GM12878 (cell line): ENCODE measurements around the gene FAM163A. TPM values are rescaled to one million over a fixed set of nuclear protein-coding genes. Genes with fewer than 3 reads are reported as not detected.

Experiments used
- ATAC-seq: fragments of 200-7000 bp; cut with Tn5 transposase; 3 replicates; pipeline ENCODE4 v1.9.1; 2020; ENCODE audit warnings: mild to moderate bottlenecking, moderate library complexity
- BruUV-seq: library from RNA; stranded (reverse); fragments of 400-500 nt; replicated peaks from 2 replicates; lab custom pipeline; 2021; lab: Mats Ljungman, UMichigan
- CTCF ChIA-PET: fragments of 300-600 bp; sonication (Branson Sonifier 250); formaldehyde crosslinking; extraction: SDS; loops from one replicate; lab custom pipeline; 2021; ENCODE audit warnings: inconsistent platforms; lab: Yijun Ruan, JAX
- POLR2A ChIA-PET: fragments of 350-600 bp; formaldehyde crosslinking; extraction: SDS; loops from one replicate; lab custom pipeline; 2021; ENCODE audit warnings: inconsistent platforms; lab: Charles Lee
- RAD21 ChIA-PET: fragments of 300-600 bp; sonication (Branson Sonifier 250); formaldehyde crosslinking; loops from one replicate; lab custom pipeline; 2023; ENCODE audit warnings: antibody characterized with exemption; ENCODE audit not compliant: unreplicated experiment; lab: Charles Lee
- SMC1A ChIA-PET: fragments of 300-600 bp; sonication (Branson Sonifier 250); formaldehyde crosslinking; loops from one replicate; lab custom pipeline; 2023; ENCODE audit not compliant: unreplicated experiment, uncharacterized antibody; lab: Charles Lee
- DNase-seq: peaks from one replicate; pipeline ENCODE4 v3.0.0-alpha.2; 2011; ENCODE audit warnings: low read depth, low spot score
- FAIRE-seq: peaks from 3 replicates; lab custom pipeline; 2011; peaks lifted over from hg19 to GRCh38; lab: Jason Lieb, UNC
- H2AFZ ChIP-seq: 2 replicates; pipeline ENCODE4 v1.6.0; 2011; ENCODE audit warnings: low read depth, low read length, control low read depth; ENCODE audit not compliant: control insufficient read depth
- H3K27ac ChIP-seq: 2 replicates; pipeline ENCODE4 v1.5.1; 2011; ENCODE audit warnings: control low read depth; ENCODE audit not compliant: control insufficient read depth, insufficient read depth
- H3K27me3 ChIP-seq, 2 experiments: replicated peaks in 1 of 2; 2 replicates each; pipeline versions ENCODE4 v1.6.0 to v1.6.1; 2011; ENCODE audit warnings: low read length in 1 of 2; ENCODE audit not compliant: control insufficient read depth in 2 of 2, insufficient read depth in 2 of 2
- H3K36me3 ChIP-seq, 2 experiments: 2 replicates each; pipeline ENCODE4 v1.5.1; 2011; ENCODE audit warnings: low read length in 1 of 2; ENCODE audit not compliant: control insufficient read depth in 2 of 2, insufficient read depth in 2 of 2
- H3K4me1 ChIP-seq: 2 replicates; pipeline ENCODE4 v1.6.1; 2011; ENCODE audit warnings: mild to moderate bottlenecking, low read length, moderate library complexity, mixed read lengths; ENCODE audit not compliant: control insufficient read depth, insufficient read depth
- H3K4me2 ChIP-seq: 2 replicates; pipeline ENCODE4 v1.6.0; 2011; ENCODE audit warnings: control low read depth; ENCODE audit not compliant: control insufficient read depth, insufficient read depth
- H3K4me3 ChIP-seq: fragments of 200-600 bp; sonication (generic); 2 replicates; pipeline ENCODE4 v1.5.1; 2016
- H3K79me2 ChIP-seq: 2 replicates; pipeline ENCODE4 v1.6.0; 2011; ENCODE audit warnings: low read length; ENCODE audit not compliant: control insufficient read depth, insufficient read depth
- H3K9ac ChIP-seq: 2 replicates; pipeline ENCODE4 v1.8.0; 2011; ENCODE audit warnings: low read length, control low read depth, mixed read lengths; ENCODE audit not compliant: control insufficient read depth, insufficient read depth
- H3K9me3 ChIP-seq: replicated peaks from 3 replicates; pipeline ENCODE4 v1.5.1; 2011; ENCODE audit warnings: mild to moderate bottlenecking, low read length; ENCODE audit not compliant: control insufficient read depth, insufficient read depth
- H4K20me1 ChIP-seq: 2 replicates; pipeline ENCODE4 v1.6.0; 2011; ENCODE audit not compliant: control insufficient read depth, insufficient read depth
- E4F1 ChIP-seq: fragments of 450-650 bp; IDR thresholded peaks from 2 replicates; pipeline ENCODE4 v1.6.1; 2018; ENCODE audit warnings: borderline replicate concordance, mild to moderate bottlenecking; ENCODE audit not compliant: partially characterized antibody
- FOXK2 ChIP-seq: fragments of 450-650 bp; IDR thresholded peaks from 2 replicates; pipeline ENCODE4 v1.6.1; 2017; ENCODE audit warnings: mild to moderate bottlenecking, moderate library complexity
- GATAD2B ChIP-seq: fragments of 450-650 bp; conservative IDR thresholded peaks from 2 replicates; pipeline ENCODE4 v1.6.1; 2017; ENCODE audit warnings: low read depth, mild to moderate bottlenecking, moderate library complexity
- IKZF2 ChIP-seq, 2 experiments: fragments of 450-650 bp; IDR thresholded peaks; 2 replicates each; pipeline ENCODE4 v1.6.1; 2017; ENCODE audit warnings: mild to moderate bottlenecking in 2 of 2, moderate library complexity in 2 of 2
- KDM1A ChIP-seq: fragments of 200-600 bp; sonication (generic); IDR thresholded peaks from 2 replicates; pipeline ENCODE4 v1.6.1; 2016; ENCODE audit warnings: borderline replicate concordance
- MEF2A ChIP-seq: IDR thresholded peaks from 2 replicates; pipeline ENCODE4 v1.6.1; 2011; ENCODE audit warnings: low read depth, mild to moderate bottlenecking, low read length, moderate library complexity; ENCODE audit not compliant: insufficient read depth
- MTA3 ChIP-seq: IDR thresholded peaks from 2 replicates; pipeline ENCODE4 v1.6.1; 2012; ENCODE audit warnings: low read length, inconsistent platforms, borderline replicate concordance
- PML ChIP-seq: IDR thresholded peaks from 2 replicates; pipeline ENCODE4 v1.6.1; 2012; ENCODE audit warnings: low read length, inconsistent platforms
- REST ChIP-seq: IDR thresholded peaks from 2 replicates; pipeline ENCODE4 v1.6.1; 2012; ENCODE audit warnings: mild to moderate bottlenecking, low read depth, low read length
- SIN3A ChIP-seq: IDR thresholded peaks from 2 replicates; pipeline ENCODE4 v1.6.1; 2012; ENCODE audit warnings: low read depth, low read length, improper control_type of control experiment
- USF2 ChIP-seq: IDR thresholded peaks from 2 replicates; pipeline ENCODE4 v1.6.1; 2011; ENCODE audit warnings: low read depth, low read length, improper control_type of control experiment, borderline replicate concordance
- ZNF592 ChIP-seq: fragments of 450-650 bp; IDR thresholded peaks from 2 replicates; pipeline ENCODE4 v1.6.1; 2017; ENCODE audit warnings: mild to moderate bottlenecking, moderate library complexity
- WGBS: methylation state at CpG from one replicate; pipeline ENCODE4 v1.1.6; 2016; ENCODE audit warnings: low lambda C conversion rate; ENCODE audit not compliant: insufficient replicate concordance, insufficient coverage; ENCODE audit errors: missing lambda C conversion rate; 5-methylcytosine and 5-hydroxymethylcytosine counted together
- in situ Hi-C: fragments of 300-500 bp; cut with MboI; formaldehyde crosslinking; loops from 9 replicates; pipeline ENCODE4 v1.14.3; 2018; ENCODE audit warnings: mixed read lengths
- intact Hi-C: fragments of 100-400 bp; cut with micrococcal nuclease; formaldehyde crosslinking; loops from one replicate; pipeline ENCODE4 v1.14.2; 2022; ENCODE audit not compliant: unreplicated experiment
- polyA plus RNA-seq, 11 experiments: library from polyadenylated mRNA; depleted of rRNA in 4 of 11; unstranded in 6 of 11; stranded (reverse) in 5 of 11; fragments of >200 nt; fragmentation: Nextera tagmentation in 4 of 11; fragmentation: Illumina TruSeq in 1 of 11; extraction: Ambion mirVana in 4 of 11; extraction: Trizol in 1 of 11; gene quantifications; 1 replicate in 1 of 11; 2 replicates in 10 of 11; pipeline versions ENCODE4 v1.2.1 to v1.2.3, GENCODE V29; 2011 to 2016; ENCODE audit warnings: inconsistent platforms in 2 of 11, missing spikeins in 2 of 11, low read depth in 1 of 11
- total RNA-seq, 4 experiments: library from RNA; depleted of rRNA in 3 of 4; stranded (reverse); fragments of >200 nt in 3 of 4; fragmentation: Illumina TruSeq in 1 of 4; extraction: Trizol in 1 of 4; gene quantifications; 2 replicates each; pipeline versions ENCODE4 v1.2.1 to v1.2.3, GENCODE V29; 2013 to 2021

FAM163A gene
- total and polyA plus RNA-seq, 10 of the 15 experiments (the other 5 are each of a cell fraction or from before 2014, with no cell fraction given): not detected

GRCh38 chr1:179774000-179774399, 30.9 kb downstream of the FAM163A start:
- H3K27ac ChIP-seq: no peak overlapping the region
- ChIA-PET CTCF (interaction anchor here (0.7 to 2.0 kb wide), 3 partner anchors 12 to 67 kb away, joined by 3 to 8 read pairs (median 4); no protein-coding TSS in a partner anchor), SMC1A (interaction anchor here (1.9 to 2.6 kb wide), 2 partner anchors 36 to 41 kb away, joined by 5 to 8 read pairs; no protein-coding TSS in a partner anchor), POLR2A (no interaction called here), RAD21 (interaction anchor here (0.6 to 1.4 kb wide), 3 partner anchors 36 to 73 kb away, joined by 3 to 4 read pairs (median 3); no protein-coding TSS in a partner anchor)
- no peaks in the 10 kb centered on the region for H3K9me3 ChIP-seq
- no peak for DNase-seq
- WGBS: 26% methylated on average over 2 of the region's 2 CpGs
- H2AFZ ChIP-seq: no peak overlapping the region
- in situ Hi-C loops (no loop called here), intact Hi-C loops (no loop called here)
- ATAC-seq: no peak
- no TSS peak for BruUV-seq
- H3K79me2 ChIP-seq: no peaks in the 10 kb centered on the region
- FAIRE-seq: no peak
- no peaks in the 10 kb centered on the region for H3K4me1 ChIP-seq
- H3K4me2 ChIP-seq: no peak overlapping the region
- H3K4me3 ChIP-seq: no peak overlapping the region
- H3K9ac ChIP-seq: no peak overlapping the region
- no peaks in the 10 kb centered on the region for H4K20me1 ChIP-seq
- H3K36me3 ChIP-seq: no peaks in the 10 kb centered on the region
- 0 out of 4 replicates have a peak, but pooled peaks cover 0 to 2% of the 10 kb centered on the region in 2 experiments for H3K27me3 ChIP-seq
- TF ChIP-seq FOXK2 (no peak), USF2 (no peak), SIN3A (no peak), KDM1A (no peak), MEF2A (no peak), E4F1 (no peak), IKZF2 (IDR thresholded peaks at IDR 0.05) (no peak), MTA3 (no peak), REST (no peak), PML (no peak), ZNF592 (no peak), GATAD2B (no peak)
